Endothelial cell of umbilical vein (primary cell): ENCODE measurements around the gene RPS6KL1. TPM values are rescaled to one million over a fixed set of nuclear protein-coding genes. Genes with fewer than 3 reads are reported as not detected.

Source experiments
- BruUV-seq: library from RNA; stranded (reverse); fragments of 400-500 nt; replicated peaks from 2 replicates; lab custom pipeline; 2021; lab: Mats Ljungman, UMichigan
- CTCF ChIA-PET: fragments of 300-600, 350-600 bp; sonication (Branson Sonifier 250); formaldehyde crosslinking; loops from one replicate; lab custom pipeline; 2021; ENCODE audit warnings: antibody characterized with exemption, inconsistent platforms; lab: Charles Lee
- POLR2A ChIA-PET: fragments of 300-600, 350-600 bp; sonication (Branson Sonifier 250); formaldehyde crosslinking; loops from one replicate; lab custom pipeline; 2021; ENCODE audit warnings: antibody characterized with exemption, inconsistent platforms; lab: Charles Lee
- DNase-seq: peaks from one replicate; pipeline ENCODE4 v3.0.0-alpha.2; 2011; ENCODE audit warnings: low read depth, low spot score
- FAIRE-seq: peaks from 2 replicates; lab custom pipeline; 2011; peaks lifted over from hg19 to GRCh38; lab: Jason Lieb, UNC
- H2AFZ ChIP-seq: 2 replicates; pipeline ENCODE4 v1.6.0; 2012; ENCODE audit warnings: low read depth, low read length, control low read depth, inconsistent platforms
- H3K27ac ChIP-seq: 2 replicates; pipeline ENCODE4 v1.5.1; 2011; ENCODE audit warnings: low read depth, mild to moderate bottlenecking, control low read depth, low read length, moderate library complexity; ENCODE audit not compliant: insufficient read depth
- H3K27me3 ChIP-seq, 2 experiments: 2 replicates each; pipeline versions ENCODE4 v1.6.0 to v1.6.1; 2011; ENCODE audit warnings: low read length in 2 of 2, mixed read lengths in 1 of 2; ENCODE audit not compliant: control insufficient read depth in 2 of 2, insufficient read depth in 2 of 2
- H3K36me3 ChIP-seq, 2 experiments: 2 replicates in 1 of 2; 3 replicates in 1 of 2; pipeline ENCODE4 v1.5.1; 2011; ENCODE audit warnings: low read length in 2 of 2, mild to moderate bottlenecking in 1 of 2, moderate library complexity in 1 of 2; ENCODE audit not compliant: control insufficient read depth in 2 of 2, insufficient read depth in 2 of 2; ENCODE audit errors: extremely low read depth in 1 of 2
- H3K4me1 ChIP-seq: 3 replicates; pipeline ENCODE4 v1.5.1; 2011; ENCODE audit warnings: mild to moderate bottlenecking, low read length; ENCODE audit not compliant: control insufficient read depth, insufficient read depth; ENCODE audit errors: extremely low read depth
- H3K4me2 ChIP-seq: 2 replicates; pipeline ENCODE4 v1.6.1; 2011; ENCODE audit warnings: low read length, control low read depth, mixed read lengths; ENCODE audit not compliant: insufficient read depth
- H3K4me3 ChIP-seq, 3 experiments: fragments of 200-600 bp in 1 of 3; sonication (generic), shearing (Covaris generic) in 1 of 3; replicated peaks in 1 of 3; 2 replicates each; pipeline ENCODE4 v1.5.1; 2011 to 2016; ENCODE audit warnings: control low read depth in 3 of 3, low read length in 3 of 3, mild to moderate bottlenecking in 2 of 3, inconsistent platforms in 1 of 3, low read depth in 1 of 3, moderate library complexity in 1 of 3; ENCODE audit not compliant: insufficient read depth in 1 of 3
- H3K79me2 ChIP-seq: 2 replicates; pipeline ENCODE4 v1.6.0; 2012; ENCODE audit warnings: low read length, inconsistent platforms; ENCODE audit not compliant: control insufficient read depth, insufficient read depth
- H3K9ac ChIP-seq: replicated peaks from 2 replicates; pipeline ENCODE3; 2011; ENCODE audit warnings: low read length, control low read depth; ENCODE audit not compliant: insufficient read depth; ENCODE audit errors: extremely low read depth
- H3K9me1 ChIP-seq: replicated peaks from 3 replicates; pipeline ENCODE4 v1.6.0; 2011; ENCODE audit warnings: mild to moderate bottlenecking, low read length; ENCODE audit not compliant: control insufficient read depth, insufficient read depth; ENCODE audit errors: extremely low read depth
- H3K9me3 ChIP-seq: replicated peaks from 2 replicates; pipeline ENCODE4 v1.5.1; 2012; ENCODE audit warnings: low read length, inconsistent platforms; ENCODE audit not compliant: control insufficient read depth, insufficient read depth
- H4K20me1 ChIP-seq: replicated peaks from 2 replicates; pipeline ENCODE3; 2011; ENCODE audit warnings: mild to moderate bottlenecking, low read length; ENCODE audit not compliant: control insufficient read depth, insufficient read depth; ENCODE audit errors: extremely low read depth
- EZH2 ChIP-seq: IDR thresholded peaks from 2 replicates; pipeline ENCODE4 v1.6.1; 2012; ENCODE audit warnings: borderline replicate concordance, low read depth, mild to moderate bottlenecking, moderate library complexity, low read length, inconsistent platforms; ENCODE audit not compliant: severe bottlenecking
- FOS ChIP-seq: IDR thresholded peaks from 2 replicates; pipeline ENCODE4 v1.6.1; 2011; ENCODE audit warnings: mild to moderate bottlenecking, low read length, moderate library complexity, borderline replicate concordance; ENCODE audit not compliant: insufficient read depth
- GATA2 ChIP-seq: IDR thresholded peaks from 2 replicates; pipeline ENCODE4 v1.7.0; 2011; ENCODE audit warnings: low read depth, mild to moderate bottlenecking, moderate library complexity, mixed read lengths, low read length; ENCODE audit not compliant: insufficient read length, insufficient read depth
- JUN ChIP-seq: IDR thresholded peaks from 2 replicates; pipeline ENCODE4 v1.6.1; 2011; ENCODE audit warnings: borderline replicate concordance, low read depth; ENCODE audit not compliant: insufficient read length, insufficient read depth
- MYC ChIP-seq: IDR thresholded peaks from one replicate; pipeline ENCODE4 v1.6.1; 2011; ENCODE audit warnings: mild to moderate bottlenecking, low read depth, low read length
- POLR2A ChIP-seq: IDR thresholded peaks from 2 replicates; pipeline ENCODE4 v1.6.1; 2012; ENCODE audit warnings: low read depth, mild to moderate bottlenecking, control low read depth, low read length
- POLR2AphosphoS5 ChIP-seq: IDR thresholded peaks from 2 replicates; pipeline ENCODE4 v1.6.1; 2012; ENCODE audit warnings: low read depth, mild to moderate bottlenecking, control low read depth, low read length, moderate library complexity; ENCODE audit not compliant: insufficient read depth
- dilution Hi-C: fragments of 300-500 bp; cut with MboI; formaldehyde crosslinking; loops from one replicate; pipeline ENCODE4 v1.15.0; 2019; ENCODE audit warnings: low sequenced_read_pairs; ENCODE audit not compliant: extremely low pct_ligation_motif_present
- intact Hi-C: fragments of 100-400 bp; cut with micrococcal nuclease; formaldehyde crosslinking; loops from one replicate; pipeline ENCODE4 v1.10.0; 2022
- polyA plus RNA-seq, 4 experiments: library from polyadenylated mRNA; depleted of rRNA in 3 of 4; stranded (reverse) in 3 of 4; unstranded in 1 of 4; fragments of >200 nt; gene quantifications; 2 replicates each; pipeline versions ENCODE4 v1.2.1 to v1.2.3, GENCODE V29; 2011 to 2012; ENCODE audit warnings: missing spikeins in 1 of 4
- total RNA-seq: library from RNA; stranded (reverse); gene quantifications from 2 replicates; pipeline ENCODE4 v1.2.3, GENCODE V29; 2021
- TF ChIP-seq, protein P1 (sequence below): IDR thresholded peaks from 2 replicates; pipeline ENCODE4 v1.6.1; 2011; ENCODE audit not compliant: insufficient read depth, insufficient read length
- TF ChIP-seq, protein P2 (sequence below), 2 donors: IDR thresholded peaks; 1 replicate in 1 of 2; 2 replicates in 1 of 2; pipeline ENCODE4 v1.5.1; 2011; ENCODE audit warnings: low read length in 2 of 2, mild to moderate bottlenecking in 2 of 2, moderate library complexity in 2 of 2, control low read depth in 1 of 2, inconsistent platforms in 1 of 2, low read depth in 1 of 2; ENCODE audit not compliant: insufficient read depth in 1 of 2; ENCODE audit errors: extremely low read depth in 1 of 2

The RPS6KL1 gene
- total and polyA plus RNA-seq, 2 donors (not counting 3 experiments of a cell fraction or from before 2014, with no cell fraction given), result 10.2 to 23.8 TPM

- intact Hi-C loops, result no loop called here
- peak; percentile 70 for DNase-seq
- POLR2A ChIA-PET, result interaction anchor here (0.8 kb wide), 1 partner anchor 58 kb away, joined by 3 read pairs; no protein-coding TSS in a partner anchor
These were observed 40.7 kb downstream of the RPS6KL1 start for GRCh38 chr14:74882103-74882920.

More at GRCh38 chr14:74882103-74882920, 40.7 kb downstream of the RPS6KL1 start:
- FAIRE-seq, result no peak
- H3K9me3 ChIP-seq, result no peaks in the 10 kb centered on the region
- peak overlapping the region; percentile 99 for H3K4me2 ChIP-seq
- no peaks in the 10 kb centered on the region for H3K27me3 ChIP-seq
- peak overlapping the region; percentile 74 for H3K27ac ChIP-seq
- peaks cover 54% of the 10 kb centered on the region for H3K79me2 ChIP-seq
- H3K4me1 ChIP-seq, result peaks cover 24% of the 10 kb centered on the region
- H3K36me3 ChIP-seq, result no peaks in the 10 kb centered on the region
- peak overlapping the region; percentile 35 for H2AFZ ChIP-seq
- CTCF ChIA-PET, result interaction anchor here (0.8 to 14.1 kb wide), 7 partner anchors 12 to 273 kb away, joined by 3 to 245 read pairs (median 7); no protein-coding TSS in a partner anchor
- H4K20me1 ChIP-seq, result peaks cover 6% of the 10 kb centered on the region
- H3K9ac ChIP-seq, result peak overlapping the region; percentile 88
- TSS peak; percentile 41 for BruUV-seq
- H3K4me3 ChIP-seq, result peak overlapping the region; percentile 49 to 95 (median 93)
- H3K9me1 ChIP-seq, result peaks cover 3% of the 10 kb centered on the region
- no peak for TF ChIP-seq GATA2
- no peak for TF ChIP-seq JUN
- no peak for TF ChIP-seq POLR2AphosphoS5
- no peak for TF ChIP-seq MYC
- no peak for TF ChIP-seq EZH2
- TF ChIP-seq, protein P1, sequence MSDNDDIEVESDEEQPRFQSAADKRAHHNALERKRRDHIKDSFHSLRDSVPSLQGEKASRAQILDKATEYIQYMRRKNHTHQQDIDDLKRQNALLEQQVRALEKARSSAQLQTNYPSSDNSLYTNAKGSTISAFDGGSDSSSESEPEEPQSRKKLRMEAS, result no peak
- TF ChIP-seq, protein P2, sequence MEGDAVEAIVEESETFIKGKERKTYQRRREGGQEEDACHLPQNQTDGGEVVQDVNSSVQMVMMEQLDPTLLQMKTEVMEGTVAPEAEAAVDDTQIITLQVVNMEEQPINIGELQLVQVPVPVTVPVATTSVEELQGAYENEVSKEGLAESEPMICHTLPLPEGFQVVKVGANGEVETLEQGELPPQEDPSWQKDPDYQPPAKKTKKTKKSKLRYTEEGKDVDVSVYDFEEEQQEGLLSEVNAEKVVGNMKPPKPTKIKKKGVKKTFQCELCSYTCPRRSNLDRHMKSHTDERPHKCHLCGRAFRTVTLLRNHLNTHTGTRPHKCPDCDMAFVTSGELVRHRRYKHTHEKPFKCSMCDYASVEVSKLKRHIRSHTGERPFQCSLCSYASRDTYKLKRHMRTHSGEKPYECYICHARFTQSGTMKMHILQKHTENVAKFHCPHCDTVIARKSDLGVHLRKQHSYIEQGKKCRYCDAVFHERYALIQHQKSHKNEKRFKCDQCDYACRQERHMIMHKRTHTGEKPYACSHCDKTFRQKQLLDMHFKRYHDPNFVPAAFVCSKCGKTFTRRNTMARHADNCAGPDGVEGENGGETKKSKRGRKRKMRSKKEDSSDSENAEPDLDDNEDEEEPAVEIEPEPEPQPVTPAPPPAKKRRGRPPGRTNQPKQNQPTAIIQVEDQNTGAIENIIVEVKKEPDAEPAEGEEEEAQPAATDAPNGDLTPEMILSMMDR (IDR thresholded peaks at IDR 0.05; ENCODE audit: extremely low read depth in 1 of 2, insufficient read depth in 1 of 2, low read depth in 1 of 2, low read length in 2 of 2), result no peak
- TF ChIP-seq FOS, result no peak
- no peak for TF ChIP-seq POLR2A
- dilution Hi-C loops, result no loop called here
